ENCODE measurements around the gene FNDC3A. TPM values are rescaled to one million over a fixed set of nuclear protein-coding genes. Genes with fewer than 3 reads are reported as not detected.
"Not testable (repeated sequence)": the region's sequence is repeated elsewhere in the genome, so short reads cannot be mapped to it uniquely, and the experiment has no call there.

Gene FNDC3A
- polyA plus RNA-seq, 1 of the 3 experiments (the other 2 are of a cell fraction) = 27.7 TPM

GRCh38 chr13:49116873-49117272 lies 141.2 kb downstream of the FNDC3A start:
- CTCF ChIA-PET = no interaction called here
- peaks cover 73% of the 10 kb centered on the region for H3K79me2 ChIP-seq (ENCODE audit: insufficient read depth)
- no peak overlapping the region for H3K27ac ChIP-seq (ENCODE audit: low read depth in 2 of 2, low read length in 1 of 2)
- H4K20me1 ChIP-seq (ENCODE audit: insufficient read depth) = no peaks in the 10 kb centered on the region
- H3K4me1 ChIP-seq (ENCODE audit: control insufficient read depth in 1 of 2, insufficient read depth in 2 of 2, low read depth in 1 of 2, low read length in 1 of 2) = peaks cover 6 to 17% of the 10 kb centered on the region in 2 experiments; a peak in 3 of 4 replicates
- H3K4me3 ChIP-seq (ENCODE audit: low read depth in 2 of 2, low read length in 1 of 2) = no peak overlapping the region
- H3K9me2 ChIP-seq = no peaks in the 10 kb centered on the region
- 100% methylated on average over 2 of the region's 2 CpGs for WGBS (ENCODE audit: low lambda C conversion rate)
- H2AFZ ChIP-seq (ENCODE audit: low read depth) = no peak overlapping the region
- no peak for TF ChIP-seq ZBTB33 (IDR thresholded peaks at IDR 0.05; ENCODE audit: borderline replicate concordance, low read depth)
- no peak for TF ChIP-seq SIN3A (IDR thresholded peaks at IDR 0.05; ENCODE audit: borderline replicate concordance, low read depth, low read length)
- TF ChIP-seq REST (IDR thresholded peaks at IDR 0.05; ENCODE audit: low read depth, low read length) = no peak
- TF ChIP-seq GATA2 (CRISPR knock-in tag; IDR thresholded peaks at IDR 0.05) = no peak
- no peak for TF ChIP-seq ELF1 (IDR thresholded peaks at IDR 0.05)
- no peak for TF ChIP-seq RCOR1 (IDR thresholded peaks at IDR 0.05; ENCODE audit: low read length)
- no peak for TF ChIP-seq RFX5 (IDR thresholded peaks at IDR 0.05; ENCODE audit: low read length)
- TF ChIP-seq GABPA (IDR thresholded peaks at IDR 0.05; ENCODE audit: low read depth) = no peak
- TF ChIP-seq YY1 (IDR thresholded peaks at IDR 0.05; ENCODE audit: low read depth) = no peak
- TF ChIP-seq MXI1 (IDR thresholded peaks at IDR 0.05; ENCODE audit: low read depth, low read length) = no peak
- TF ChIP-seq EZH2phosphoT487 (IDR thresholded peaks at IDR 0.05; ENCODE audit: borderline replicate concordance, low read depth) = no peak
- TF ChIP-seq PBX3 (IDR thresholded peaks at IDR 0.05) = no peak
- no peaks in the 10 kb centered on the region for H3K9me3 ChIP-seq
- peaks cover 41 to 46% of the 10 kb centered on the region in 2 experiments for H3K36me3 ChIP-seq (replicated peaks in 1 of 2; ENCODE audit: control insufficient read depth in 1 of 2, insufficient read depth in 2 of 2, low read length in 1 of 2)
- no peak overlapping the region for H3K9ac ChIP-seq
- no peaks in the 10 kb centered on the region for H3F3A ChIP-seq (replicated peaks; ENCODE audit: insufficient read depth)
- DNase-seq = no peak
- POLR2A ChIA-PET = no interaction called here
- H3K27me3 ChIP-seq (ENCODE audit: insufficient read depth) = no peaks in the 10 kb centered on the region
- H3K4me2 ChIP-seq = no peak overlapping the region

- H3K9ac ChIP-seq; H2AFZ ChIP-seq (ENCODE audit: low read depth); H3K4me2 ChIP-seq; POLR2A ChIA-PET; H3K9me3 ChIP-seq; H4K20me1 ChIP-seq (ENCODE audit: insufficient read depth); H3F3A ChIP-seq (replicated peaks; ENCODE audit: insufficient read depth); CTCF ChIA-PET; H3K9me2 ChIP-seq; H3K4me3 ChIP-seq (ENCODE audit: low read depth in 2 of 2, low read length in 1 of 2); H3K27ac ChIP-seq (ENCODE audit: low read depth in 2 of 2, low read length in 1 of 2); H3K27me3 ChIP-seq (ENCODE audit: insufficient read depth); DNase-seq; H3K4me1 ChIP-seq (ENCODE audit: control insufficient read depth in 1 of 2, insufficient read depth in 2 of 2, low read depth in 1 of 2, low read length in 1 of 2): not testable (repeated sequence)
- 97% methylated on average over 5 of the region's 6 CpGs for WGBS (ENCODE audit: low lambda C conversion rate)
- H3K36me3 ChIP-seq (replicated peaks in 1 of 2; ENCODE audit: control insufficient read depth in 1 of 2, insufficient read depth in 2 of 2, low read length in 1 of 2) = peaks cover 41 to 46% of the 10 kb centered on the region in 2 experiments
- H3K79me2 ChIP-seq (ENCODE audit: insufficient read depth) = peaks cover 67% of the 10 kb centered on the region
Measured at GRCh38 chr13:49118455-49118854, 142.7 kb downstream of the FNDC3A start.

All from SK-N-SH (cell line).